CD4-positive, alpha-beta T cell treated with Interleukin-10 for 1 hour (primary cell): ENCODE measurements around the gene UBQLN3.
A peak's percentile ranks its signal among the peaks of the same experiment; 100 is the strongest.

Experiments
- DNase-seq: peaks from one replicate; pipeline ENCODE4 v3.0.0-alpha.2; 2020

The UBQLN3 gene

DNA sequence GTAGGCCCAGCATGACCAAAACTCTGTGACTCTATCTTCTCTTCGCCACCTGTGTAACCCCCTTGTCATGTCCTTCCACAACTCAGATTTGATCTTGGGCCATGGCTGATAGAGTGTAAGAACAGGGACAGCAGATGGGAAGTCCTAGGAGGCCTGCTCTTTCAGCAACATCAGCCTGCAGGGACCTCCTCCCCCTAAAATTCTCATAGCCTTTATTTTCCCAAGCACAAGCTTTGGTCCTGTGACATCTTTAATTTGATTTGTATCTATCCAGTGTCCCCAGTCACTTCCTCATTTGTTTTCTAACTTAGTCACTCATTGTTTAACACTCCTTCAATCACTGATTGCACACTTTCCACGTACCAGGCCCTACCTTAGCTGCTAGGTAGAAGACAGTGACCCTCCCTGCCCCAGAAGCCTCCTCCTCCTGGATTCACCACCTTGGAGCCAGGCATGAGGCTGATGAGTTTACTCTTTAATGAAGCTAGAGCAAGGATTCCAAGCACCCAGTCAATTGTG is 5.3 kb downstream of the UBQLN3 start:
- no peak for DNase-seq

DNA sequence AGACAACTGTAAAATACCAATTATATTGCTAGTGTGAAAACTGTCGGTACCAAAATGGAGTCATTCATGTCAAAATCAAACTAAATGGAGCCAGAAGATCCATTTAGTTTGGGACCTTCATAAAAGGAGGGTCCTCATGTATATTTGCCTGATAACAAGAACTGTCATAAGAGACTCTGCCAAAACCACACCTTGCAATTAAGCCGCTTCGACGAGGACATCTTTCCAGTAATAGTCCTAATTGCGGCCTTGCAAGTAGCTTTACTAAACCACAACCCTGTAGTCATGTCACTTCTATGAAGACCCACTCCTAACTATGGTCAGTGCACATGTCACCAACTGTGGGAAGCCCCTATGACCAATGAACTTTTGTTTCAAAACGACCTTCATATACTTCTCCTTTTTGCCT is 9.4 kb downstream of the UBQLN3 start:
- DNase-seq, result no peak

DNA sequence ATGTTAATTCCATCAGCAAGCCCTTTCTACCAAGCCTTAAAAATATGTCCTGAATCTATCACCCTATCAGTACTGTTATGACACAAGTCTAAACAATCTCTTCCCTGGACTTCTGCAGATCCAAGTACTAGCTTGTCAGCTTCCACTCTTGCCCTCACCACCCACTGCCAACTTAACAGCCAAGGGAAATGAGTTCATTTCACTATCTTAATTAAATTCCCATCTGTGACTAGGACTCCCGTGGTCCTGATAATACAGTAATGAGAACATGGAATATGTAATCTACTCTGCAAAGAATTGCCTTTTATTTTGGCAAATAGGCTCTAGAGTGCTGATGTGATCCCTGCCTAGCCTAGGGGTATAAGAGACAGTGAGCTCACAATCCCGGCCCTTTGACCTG is 10.1 kb downstream of the UBQLN3 start:
- DNase-seq, result no peak

DNA sequence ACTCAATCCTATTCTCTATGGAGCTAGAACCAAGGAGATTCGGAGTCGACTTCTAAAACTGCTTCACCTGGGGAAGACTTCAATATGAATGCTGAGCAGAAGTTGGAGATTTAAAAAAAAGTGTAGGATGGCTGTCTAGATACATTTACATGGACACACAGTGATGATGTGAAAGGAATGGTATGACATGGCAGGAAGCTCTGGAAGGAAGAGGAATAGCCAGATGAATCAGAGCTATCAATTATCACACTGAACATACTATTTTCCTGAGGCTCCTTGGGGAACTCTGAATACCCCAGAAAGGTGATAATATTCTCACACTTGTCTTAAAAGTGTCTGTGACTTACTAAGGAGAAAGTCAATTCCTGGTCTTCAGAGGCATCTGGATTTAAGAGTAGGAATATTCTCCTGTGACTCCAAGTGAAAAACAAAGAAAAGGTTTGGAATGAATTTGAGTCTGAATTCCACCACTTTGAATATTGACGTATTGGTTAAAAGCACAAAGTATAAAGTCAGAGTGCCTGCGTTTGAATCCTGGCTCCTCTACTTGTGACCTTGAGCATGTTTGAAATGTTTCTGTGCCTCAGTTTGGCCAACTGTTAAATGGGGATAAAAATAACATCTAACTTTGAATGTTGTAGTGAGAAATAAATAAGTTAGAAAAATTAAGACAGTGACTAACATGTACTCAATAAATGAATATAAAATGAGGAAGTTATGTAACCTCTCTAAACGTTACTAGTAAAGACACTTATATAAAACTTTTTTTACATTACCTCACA is 20.0 kb downstream of the UBQLN3 start:
- DNase-seq, result no peak

DNA sequence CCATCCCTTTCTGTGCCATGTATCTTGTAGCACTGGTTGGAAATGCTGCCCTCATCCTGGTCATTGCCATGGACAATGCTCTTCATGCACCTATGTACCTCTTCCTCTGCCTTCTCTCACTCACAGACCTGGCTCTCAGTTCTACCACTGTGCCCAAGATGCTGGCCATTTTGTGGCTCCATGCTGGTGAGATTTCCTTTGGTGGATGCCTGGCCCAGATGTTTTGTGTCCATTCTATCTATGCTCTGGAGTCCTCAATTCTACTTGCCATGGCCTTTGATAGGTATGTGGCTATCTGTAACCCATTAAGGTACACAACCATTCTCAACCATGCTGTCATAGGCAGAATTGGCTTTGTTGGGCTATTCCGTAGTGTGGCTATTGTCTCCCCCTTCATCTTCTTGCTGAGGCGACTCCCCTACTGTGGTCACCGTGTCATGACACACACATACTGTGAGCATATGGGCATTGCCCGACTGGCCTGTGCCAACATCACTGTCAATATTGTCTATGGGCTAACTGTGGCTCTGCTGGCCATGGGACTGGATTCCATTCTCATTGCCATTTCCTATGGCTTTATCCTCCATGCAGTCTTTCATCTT is 20.9 kb downstream of the UBQLN3 start:
- no peak for DNase-seq

DNA sequence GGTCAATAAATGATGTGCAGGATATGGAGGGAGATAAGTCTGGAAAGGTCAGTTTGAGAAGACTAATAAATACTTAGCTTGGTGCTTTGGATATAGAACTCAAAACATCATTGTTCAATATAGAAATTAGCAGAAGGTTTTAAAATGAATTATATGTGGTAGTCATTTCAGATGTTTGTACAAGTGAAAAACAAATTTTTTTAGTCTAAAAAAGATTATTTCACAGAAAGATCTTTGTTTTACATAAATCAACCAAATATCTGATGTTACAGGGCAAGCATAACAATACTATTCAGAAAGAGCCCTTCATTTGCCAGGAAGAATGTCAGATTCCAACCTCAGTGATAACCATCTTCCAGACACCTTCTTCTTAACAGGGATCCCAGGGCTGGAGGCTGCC is 21.4 kb downstream of the UBQLN3 start, which contains the start of gene OR52D1:
TSS of gene OR52D1 (plus strand) at position 301 of the 400 bp plus-strand sequence. CDS start at position 323, 22 bp downstream.
- DNase-seq, result no peak

DNA sequence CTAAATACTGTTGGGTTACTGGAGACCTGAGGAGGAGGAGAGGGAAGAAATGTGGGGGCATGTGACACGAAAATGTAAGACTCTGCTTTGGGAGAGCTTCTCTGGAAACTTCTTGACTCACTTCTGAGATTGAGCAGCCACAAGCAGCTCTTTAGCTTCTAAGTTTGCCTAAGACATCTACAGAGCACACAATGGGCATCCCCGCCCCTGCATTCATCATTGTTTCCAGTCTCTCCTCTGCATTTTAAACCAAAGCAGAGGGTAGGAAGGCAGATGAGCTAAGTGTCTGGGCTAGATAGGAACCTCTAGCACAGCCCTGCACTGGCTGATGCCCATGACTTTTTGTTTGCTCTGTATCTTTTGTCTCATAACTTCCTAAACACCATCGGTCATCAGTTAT is 23.3 kb downstream of the UBQLN3 start:
- no peak for DNase-seq

DNA sequence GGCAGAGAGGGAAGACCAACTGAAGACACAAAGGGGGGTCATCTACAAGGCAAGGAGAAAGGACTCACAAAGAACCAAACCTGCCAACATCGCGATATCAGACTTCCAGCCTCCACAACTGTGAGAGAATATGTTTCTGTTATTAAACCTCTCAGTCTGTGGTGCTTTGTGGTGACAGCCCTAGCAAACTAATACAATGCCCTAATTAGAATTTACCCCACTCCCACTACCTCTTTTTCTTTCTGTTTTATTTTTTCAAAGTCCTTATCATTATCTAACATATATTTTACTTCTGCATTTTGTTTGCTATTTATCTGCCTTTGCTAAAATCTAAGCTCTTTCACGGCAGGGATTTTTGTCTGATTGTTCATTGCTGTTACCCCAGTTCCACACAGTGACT is 23.8 kb downstream of the UBQLN3 start:
- no peak for DNase-seq

DNA sequence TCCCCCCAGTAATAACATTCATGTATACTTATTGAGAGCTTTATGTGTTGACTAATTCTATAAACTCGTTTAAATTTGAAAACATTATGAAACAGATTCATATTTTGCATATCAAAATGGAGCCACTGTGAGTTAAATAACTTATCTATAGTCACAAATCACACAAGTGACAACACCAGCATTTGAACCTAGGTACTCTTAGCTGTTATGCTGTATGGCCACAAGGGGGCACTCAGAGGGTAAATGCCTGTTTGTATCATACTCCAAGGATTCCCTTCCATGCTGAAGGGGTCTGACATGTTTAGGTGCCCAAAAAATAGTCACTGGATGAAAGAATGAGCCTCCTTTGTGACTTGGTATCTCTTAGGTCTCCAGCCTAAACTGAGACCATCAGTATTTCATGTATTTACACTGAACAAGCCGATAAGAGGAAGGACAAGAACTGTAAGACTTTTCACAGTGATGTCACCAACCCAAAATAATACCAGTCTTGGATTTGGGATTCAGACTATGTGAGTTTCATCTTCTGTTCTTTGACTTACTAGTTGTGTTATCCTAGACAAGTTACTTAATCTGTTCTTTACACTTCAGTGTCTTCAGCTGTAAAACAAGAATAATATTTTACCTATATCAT is 33.5 kb downstream of the UBQLN3 start:
- DNase-seq, result peak; percentile 41

DNA sequence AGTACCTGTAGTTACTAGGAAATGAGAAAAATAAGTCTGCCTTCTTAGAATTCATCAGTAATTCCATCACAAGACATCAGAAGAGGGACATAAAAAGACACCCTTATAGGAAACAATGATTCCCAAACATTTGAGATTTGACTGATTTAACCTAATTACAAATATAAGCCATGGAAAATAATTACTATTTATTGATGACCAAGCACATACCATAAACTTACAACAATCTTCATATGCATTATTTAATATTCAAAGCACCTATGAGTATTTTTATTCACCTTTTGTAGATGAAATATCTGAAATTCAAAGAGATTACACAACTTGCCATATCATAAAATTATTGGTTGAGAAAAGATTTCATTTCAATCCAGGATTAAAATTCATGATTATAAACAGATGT is 35.8 kb downstream of the UBQLN3 start:
- no peak for DNase-seq

DNA sequence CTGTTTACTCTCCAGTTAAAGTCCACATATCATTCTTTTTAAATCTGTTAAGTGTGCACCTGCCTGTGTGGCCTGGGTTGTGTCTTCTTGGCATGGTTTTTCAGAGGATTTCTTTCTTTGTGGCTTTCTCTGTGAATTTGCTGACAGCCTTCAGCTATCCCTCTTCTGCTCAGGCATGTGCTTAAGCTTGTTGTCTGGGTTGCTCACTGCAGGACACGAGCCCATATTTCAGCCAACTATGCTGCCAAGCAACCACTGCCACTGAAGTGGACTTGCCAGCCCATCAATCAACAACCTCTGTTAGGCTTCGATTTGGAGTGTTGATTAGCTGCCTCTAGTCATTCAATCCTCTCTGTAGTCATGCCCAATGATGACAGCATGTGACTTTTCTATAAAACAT is 42.2 kb downstream of the UBQLN3 start:
- DNase-seq, result no peak

DNA sequence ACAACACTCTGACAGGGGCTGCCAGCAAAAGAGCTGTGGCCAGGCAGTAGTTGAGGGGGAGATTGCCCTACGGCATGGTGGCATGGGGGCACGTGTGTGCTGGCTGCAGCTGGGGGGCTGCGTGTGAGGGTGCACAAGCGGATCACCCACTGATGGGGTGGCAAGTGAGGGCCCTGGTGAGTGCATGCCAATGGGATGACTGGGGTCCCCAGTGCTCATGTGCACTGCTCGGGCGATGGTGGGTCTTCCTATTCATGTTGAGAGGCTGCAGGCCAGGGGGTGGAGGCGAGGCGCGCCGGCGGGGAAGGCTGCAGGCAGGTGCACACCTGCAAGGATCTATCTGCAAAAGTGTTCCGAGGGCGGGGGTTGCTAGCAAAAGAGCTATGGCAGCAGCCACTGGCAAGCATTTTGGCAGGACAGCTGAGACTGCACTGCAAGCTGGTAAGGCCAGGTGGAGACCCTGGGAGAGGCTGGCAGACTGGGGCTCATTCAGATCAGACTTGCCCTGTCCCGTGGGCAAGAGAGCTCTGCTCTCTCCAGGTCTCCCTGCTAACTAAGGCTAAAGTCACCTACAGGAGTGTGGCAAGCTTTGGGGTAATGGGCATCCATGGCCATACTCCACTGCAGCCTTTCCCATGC is 48.7 kb downstream of the UBQLN3 start:
- no peak for DNase-seq
